CD14-positive monocyte (primary cell): ENCODE measurements around the gene ZC3H12C. TPM values are rescaled to one million over a fixed set of nuclear protein-coding genes. Genes with fewer than 3 reads are reported as not detected.

ENCODE experiments used
- DNase-seq, 3 donors: peaks; one replicate each; pipeline ENCODE4 v3.0.0-alpha.2; 2011 to 2022
- H2AFZ ChIP-seq: 2 replicates; pipeline ENCODE4 v1.6.0; 2012; ENCODE audit warnings: mild to moderate bottlenecking, low read depth, low read length, inconsistent platforms; ENCODE audit not compliant: insufficient read depth, poor library complexity, severe bottlenecking
- H3K27ac ChIP-seq, 2 donors: 1 replicate in 1 of 2; 2 replicates in 1 of 2; pipeline ENCODE4 v1.5.1; 2012 to 2013; ENCODE audit warnings: low read length in 2 of 2, control low read depth in 1 of 2, inconsistent platforms in 1 of 2, low read depth in 1 of 2, mild to moderate bottlenecking in 1 of 2
- H3K27me3 ChIP-seq, 2 donors: one replicate each; pipeline versions ENCODE4 v1.6.0 to v1.6.1; 2011 to 2013; ENCODE audit warnings: low read length in 2 of 2; ENCODE audit not compliant: control insufficient read depth in 2 of 2, insufficient read depth in 2 of 2
- H3K36me3 ChIP-seq, 2 donors: replicated peaks in 1 of 2; 1 replicate in 1 of 2; 2 replicates in 1 of 2; pipeline versions ENCODE4 v1.5.1 to v1.6.1; 2012 to 2013; ENCODE audit warnings: low read length in 2 of 2, control low read depth in 1 of 2, inconsistent platforms in 1 of 2, mild to moderate bottlenecking in 1 of 2; ENCODE audit not compliant: insufficient read depth in 2 of 2, control insufficient read depth in 1 of 2
- H3K4me1 ChIP-seq, 2 donors: 1 replicate in 1 of 2; 2 replicates in 1 of 2; pipeline versions ENCODE4 v1.5.1 to v1.6.1; 2012 to 2013; ENCODE audit warnings: low read length in 2 of 2, control low read depth in 1 of 2, inconsistent platforms in 1 of 2, mild to moderate bottlenecking in 1 of 2, moderate library complexity in 1 of 2; ENCODE audit not compliant: insufficient read depth in 2 of 2, control insufficient read depth in 1 of 2
- H3K4me2 ChIP-seq: replicated peaks from 2 replicates; pipeline ENCODE3; 2012; ENCODE audit warnings: low read length, moderate library complexity, mild to moderate bottlenecking; ENCODE audit not compliant: poor library complexity, severe bottlenecking; ENCODE audit errors: extremely low read depth
- H3K4me3 ChIP-seq, 3 experiments: fragments of 200-600 bp in 1 of 3; sonication (generic) in 1 of 3; replicated peaks in 1 of 3; 1 replicate in 2 of 3; 2 replicates in 1 of 3; pipeline ENCODE4 v1.5.1; 2011 to 2013; ENCODE audit warnings: low read length in 3 of 3, mild to moderate bottlenecking in 3 of 3, control low read depth in 2 of 3, low read depth in 2 of 3, inconsistent platforms in 1 of 3, moderate library complexity in 1 of 3
- H3K79me2 ChIP-seq: 2 replicates; pipeline ENCODE4 v1.6.0; 2012; ENCODE audit warnings: mild to moderate bottlenecking, control low read depth, inconsistent platforms, low read length, moderate library complexity; ENCODE audit not compliant: insufficient read depth
- H3K9ac ChIP-seq: 2 replicates; pipeline ENCODE4 v1.6.0; 2017; ENCODE audit warnings: low read length, mild to moderate bottlenecking; ENCODE audit not compliant: insufficient read depth, poor library complexity, severe bottlenecking
- H3K9me3 ChIP-seq, 2 donors: replicated peaks in 1 of 2; 1 replicate in 1 of 2; 2 replicates in 1 of 2; pipeline versions ENCODE4 v1.5.1 to v1.6.1; 2012 to 2013; ENCODE audit warnings: low read length in 2 of 2, control low read depth in 1 of 2; ENCODE audit not compliant: control insufficient read depth in 1 of 2, insufficient read depth in 1 of 2
- H4K20me1 ChIP-seq: 2 replicates; pipeline ENCODE4 v1.6.0; 2012; ENCODE audit warnings: mild to moderate bottlenecking, low read length, control low read depth, moderate library complexity; ENCODE audit not compliant: insufficient read depth
- H3K27ac Mint-ChIP-seq, 7 donors: one replicate each; pipeline ENCODE4 v1.8.0; 2020; ENCODE audit warnings: mild to moderate bottlenecking in 7 of 7, mixed read lengths in 7 of 7, moderate library complexity in 6 of 7, inconsistent platforms in 2 of 7
- H3K27me3 Mint-ChIP-seq, 3 donors: one replicate each; pipeline ENCODE4 v1.8.0; 2021 to 2022; ENCODE audit warnings: low read depth in 3 of 3, mild to moderate bottlenecking in 3 of 3, mixed read lengths in 3 of 3, moderate library complexity in 3 of 3, inconsistent platforms in 1 of 3
- H3K36me3 Mint-ChIP-seq, 2 donors: one replicate each; pipeline ENCODE4 v1.8.0; 2020; ENCODE audit warnings: mixed read lengths in 2 of 2, inconsistent platforms in 1 of 2, mild to moderate bottlenecking in 1 of 2
- H3K4me1 Mint-ChIP-seq: one replicate; pipeline ENCODE4 v1.8.0; 2020; ENCODE audit warnings: mild to moderate bottlenecking, mixed read lengths
- H3K4me3 Mint-ChIP-seq, 2 donors: one replicate each; pipeline ENCODE4 v1.8.0; 2020; ENCODE audit warnings: mild to moderate bottlenecking in 2 of 2, mixed read lengths in 2 of 2, moderate library complexity in 1 of 2
- H3K9me3 Mint-ChIP-seq, 7 donors: one replicate each; pipeline ENCODE4 v1.8.0; 2020 to 2022; ENCODE audit warnings: mixed read lengths in 7 of 7, mild to moderate bottlenecking in 6 of 7, moderate library complexity in 6 of 7, inconsistent platforms in 2 of 7
- CTCF ChIP-seq: fragments of 200-600 bp; IDR thresholded peaks from one replicate; pipeline ENCODE4 v1.8.0; 2022; ENCODE audit warnings: antibody characterized with exemption, mild to moderate bottlenecking
- WGBS: methylation state at CpG from one replicate; pipeline ENCODE4 v1.1.5; 2013; ENCODE audit warnings: missing lambda C conversion rate; ENCODE audit not compliant: insufficient coverage; 5-methylcytosine and 5-hydroxymethylcytosine counted together
- intact Hi-C, 2 donors: fragments of 100-400 bp; cut with micrococcal nuclease; formaldehyde crosslinking; loops; one replicate each; pipeline versions ENCODE4 v1.15.0 to v1.15.1; 2023
- polyA plus RNA-seq, 3 donors: library from polyadenylated mRNA; depleted of rRNA in 1 of 3; unstranded in 2 of 3; stranded (reverse) in 1 of 3; fragments of 300-500 nt in 2 of 3; fragments of >200 nt in 1 of 3; fragmentation: Illumina TruSeq in 2 of 3; gene quantifications; 1 replicate in 2 of 3; 2 replicates in 1 of 3; pipeline ENCODE4 v1.2.3, GENCODE V29; 2012 to 2021

Gene ZC3H12C
- polyA plus RNA-seq, 3 donors = 0.47 to 2.6 (median 0.73) TPM

DNA sequence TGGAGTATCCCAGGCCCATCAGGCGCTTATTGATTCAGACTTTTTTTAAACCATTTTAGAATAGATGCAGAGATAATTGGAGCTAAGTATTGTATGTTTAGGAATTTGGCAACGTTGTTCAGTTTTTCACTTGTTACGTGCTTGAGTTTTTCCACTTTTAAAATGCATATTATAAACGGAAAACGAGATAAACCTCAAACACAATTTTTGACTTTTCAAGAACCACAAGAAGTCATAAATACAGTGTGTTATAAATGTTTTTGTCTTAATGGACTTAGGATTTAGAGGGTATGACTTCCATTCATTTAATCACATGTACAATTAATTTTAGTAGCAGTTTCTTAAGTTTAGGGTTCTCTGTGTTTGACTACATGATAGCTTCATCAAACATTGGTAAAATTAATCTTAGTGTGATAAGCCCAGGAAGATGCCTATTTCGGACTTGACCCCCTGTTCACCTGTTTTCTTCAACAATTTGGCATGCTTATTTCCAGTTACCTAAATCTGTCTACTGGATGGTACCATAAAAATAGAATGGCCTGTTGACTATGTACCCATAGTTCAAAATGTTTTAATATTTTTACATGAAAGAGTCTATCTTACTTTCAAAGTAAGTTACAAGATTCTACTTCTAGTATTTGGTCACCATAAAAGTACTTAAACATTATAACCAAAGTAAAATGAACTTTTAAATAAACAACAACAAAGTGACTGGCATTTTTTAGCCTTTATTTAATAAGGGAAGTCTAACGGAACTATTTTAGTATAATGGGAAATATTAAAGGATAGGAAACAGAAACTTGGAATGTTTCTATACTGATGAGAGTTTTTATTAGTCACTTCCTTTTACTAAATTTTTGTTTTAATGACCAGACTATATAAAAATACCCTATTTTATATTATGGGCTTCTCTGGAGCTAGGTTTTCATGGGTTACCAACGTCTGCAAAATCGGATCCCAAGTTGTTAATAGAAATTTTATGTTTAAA lies 1.4 kb downstream of the ZC3H12C start:
- intact Hi-C loops = no loop called here
- Mint-ChIP-seq H3K4me1 (peaks cover 30% of the 10 kb centered on the region), H3K9me3 (peaks cover 0 to 2% (median 0%) of the 10 kb centered on the region in 7 donors), H3K36me3 (peaks cover 3% of the 10 kb centered on the region in 2 donors), H3K27ac (peak overlapping the region in 2 of 7 donors; percentile 91 to 93), H3K27me3 (peaks cover 4 to 12% (median 10%) of the 10 kb centered on the region in 3 donors), H3K4me3 (peak overlapping the region; percentile 93 to 97)
- peak overlapping the region; percentile 59 to 81 (median 65) for H3K4me3 ChIP-seq
- H3K9ac ChIP-seq = peak overlapping the region; percentile 95
- peaks cover 4% of the 10 kb centered on the region for H4K20me1 ChIP-seq
- no peaks in the 10 kb centered on the region for H3K27me3 ChIP-seq
- WGBS = no CpG with 5 or more reads among the region's 9 CpGs
- no peaks in the 10 kb centered on the region for H3K36me3 ChIP-seq
- peak overlapping the region; percentile 81 for H3K4me2 ChIP-seq
- TF ChIP-seq CTCF = no peak
- peaks cover 61% of the 10 kb centered on the region for H3K79me2 ChIP-seq
- DNase-seq = no peak
- peaks cover 15 to 17% of the 10 kb centered on the region in 2 donors for H3K4me1 ChIP-seq
- peak overlapping the region in 1 of 2 donors; percentile 83 for H3K27ac ChIP-seq
- peak overlapping the region; percentile 73 for H2AFZ ChIP-seq
- H3K9me3 ChIP-seq = no peaks in the 10 kb centered on the region

- H3K4me1 ChIP-seq = peaks cover 15 to 17% of the 10 kb centered on the region in 2 donors
- H3K4me1 Mint-ChIP-seq = peaks cover 30% of the 10 kb centered on the region
- DNase-seq = no peak
- H3K9ac ChIP-seq = no peak overlapping the region
- peak overlapping the region in 1 of 7 donors; percentile 23 for H3K27ac Mint-ChIP-seq
- peaks cover 4% of the 10 kb centered on the region for H4K20me1 ChIP-seq
- intact Hi-C loops = no loop called here
- H3K9me3 Mint-ChIP-seq = peaks cover 0 to 2% (median 0%) of the 10 kb centered on the region in 7 donors
- H3K36me3 ChIP-seq = peaks cover 0 to 1% of the 10 kb centered on the region in 2 donors
- H3K4me2 ChIP-seq = no peak overlapping the region
- H3K27me3 Mint-ChIP-seq = peaks cover 4 to 12% (median 10%) of the 10 kb centered on the region in 3 donors
- H2AFZ ChIP-seq = no peak overlapping the region
- H3K9me3 ChIP-seq = no peaks in the 10 kb centered on the region
- no peak overlapping the region for H3K4me3 ChIP-seq
- peaks cover 70% of the 10 kb centered on the region for H3K79me2 ChIP-seq
- no peak overlapping the region for H3K27ac ChIP-seq
- no peak overlapping the region for H3K4me3 Mint-ChIP-seq
- 80% methylated on average over 4 of the region's 5 CpGs for WGBS
- H3K27me3 ChIP-seq = no peaks in the 10 kb centered on the region
- TF ChIP-seq CTCF = no peak
- H3K36me3 Mint-ChIP-seq = peaks cover 3 to 4% of the 10 kb centered on the region in 2 donors
Measured at GRCh38 chr11:110095554-110095953, 2.4 kb downstream of the ZC3H12C start.
